Right atrium auricular region (tissue), 2 donors: Measurements from ENCODE around the gene LRIG1. TPM values are rescaled to one million over a fixed set of nuclear protein-coding genes. Genes with fewer than 3 reads are reported as not detected.

Source experiments
- DNase-seq: peaks from one replicate; pipeline ENCODE4 v3.0.0-alpha.2; 2019; ENCODE audit warnings: low spot score
- H3K27ac ChIP-seq, 2 donors: fragments of 200-600 bp; sonication (generic); 1 replicate in 1 of 2; 2 replicates in 1 of 2; pipeline ENCODE4 v1.5.1; 2016 to 2019
- H3K27me3 ChIP-seq, 2 donors: fragments of 200-600 bp; sonication (generic); one replicate each; pipeline versions ENCODE4 v1.5.1 to v1.6.0; 2017 to 2019
- H3K36me3 ChIP-seq: fragments of 200-600 bp; sonication (generic); one replicate; pipeline ENCODE4 v1.5.1; 2016
- H3K4me1 ChIP-seq, 2 donors: fragments of 200-600 bp; sonication (generic); one replicate each; pipeline versions ENCODE4 v1.5.1 to v1.6.0; 2017 to 2019
- H3K4me3 ChIP-seq, 2 donors: fragments of 200-600 bp; sonication (generic); 1 replicate in 1 of 2; 2 replicates in 1 of 2; pipeline ENCODE4 v1.5.1; 2017 to 2019; ENCODE audit warnings: mild to moderate bottlenecking in 1 of 2, moderate library complexity in 1 of 2
- H3K9me3 ChIP-seq, 2 donors: fragments of 200-600 bp; sonication (generic); one replicate each; pipeline ENCODE4 v1.5.1; 2019
- CTCF ChIP-seq, 2 donors: fragments of 200-600 bp; sonication (generic); IDR thresholded peaks; one replicate each; pipeline ENCODE4 v1.5.1; 2019; ENCODE audit warnings: antibody characterized with exemption in 2 of 2
- total RNA-seq, 2 donors: library from RNA; depleted of rRNA; stranded (reverse); fragments of >200 nt; gene quantifications; one replicate each; pipeline ENCODE4 v1.1.0, GENCODE V29; 2016

The LRIG1 gene
- total RNA-seq, 2 donors from 2014 or later = 147 to 179 TPM

GRCh38 chr3:66497288-66497984, 3.4 kb downstream of the LRIG1 start:
- Histone ChIP-seq H3K36me3 (no peaks in the 10 kb centered on the region), H3K27ac (peak overlapping the region; percentile 95 to 98), H3K9me3 (no peaks in the 10 kb centered on the region), H3K27me3 (no peaks in the 10 kb centered on the region), H3K4me1 (peaks cover 0 to 66% of the 10 kb centered on the region in 2 donors), H3K4me3 (peak overlapping the region; percentile 93 to 95)
- no peak for DNase-seq
- no peak for TF ChIP-seq CTCF (IDR thresholded peaks at IDR 0.05)

GRCh38 chr3:66496746-66497145, 4.1 kb downstream of the LRIG1 start:
- Histone ChIP-seq H3K27ac (peak overlapping the region; percentile 95 to 98), H3K4me1 (peaks cover 0 to 70% of the 10 kb centered on the region in 2 donors), H3K36me3 (no peaks in the 10 kb centered on the region), H3K27me3 (no peaks in the 10 kb centered on the region), H3K4me3 (no peak overlapping the region), H3K9me3 (no peaks in the 10 kb centered on the region)
- TF ChIP-seq CTCF (IDR thresholded peaks at IDR 0.05) = no peak
- no peak for DNase-seq

- Histone ChIP-seq H3K4me1 (peaks cover 0 to 70% of the 10 kb centered on the region in 2 donors), H3K27me3 (no peaks in the 10 kb centered on the region), H3K27ac (peak overlapping the region; percentile 95 to 98), H3K9me3 (no peaks in the 10 kb centered on the region), H3K36me3 (no peaks in the 10 kb centered on the region), H3K4me3 (no peak overlapping the region)
- TF ChIP-seq CTCF (IDR thresholded peaks at IDR 0.05) = no peak
- no peak for DNase-seq
Observed at GRCh38 chr3:66496301-66496700, 4.5 kb downstream of the LRIG1 start.

GRCh38 chr3:66495668-66496045, 5.2 kb downstream of the LRIG1 start:
- peak overlapping the region; percentile 95 to 98 for H3K27ac ChIP-seq
- H3K4me3 ChIP-seq = no peak overlapping the region
- no peak for TF ChIP-seq CTCF (IDR thresholded peaks at IDR 0.05)
- no peaks in the 10 kb centered on the region for H3K36me3 ChIP-seq
- H3K27me3 ChIP-seq = no peaks in the 10 kb centered on the region
- peaks cover 0 to 76% of the 10 kb centered on the region in 2 donors for H3K4me1 ChIP-seq
- H3K9me3 ChIP-seq = no peaks in the 10 kb centered on the region
- DNase-seq = no peak

GRCh38 chr3:66494959-66495667, 5.7 kb downstream of the LRIG1 start:
- peak overlapping the region; percentile 95 to 98 for H3K27ac ChIP-seq
- H3K27me3 ChIP-seq = no peaks in the 10 kb centered on the region
- H3K9me3 ChIP-seq = no peaks in the 10 kb centered on the region
- DNase-seq = no peak
- no peaks in the 10 kb centered on the region for H3K36me3 ChIP-seq
- H3K4me3 ChIP-seq = no peak overlapping the region
- no peak for TF ChIP-seq CTCF (IDR thresholded peaks at IDR 0.05)
- peaks cover 0 to 82% of the 10 kb centered on the region in 2 donors for H3K4me1 ChIP-seq
